GM12878 (cell line): ENCODE measurements around the gene NUAK1. TPM values are rescaled to one million over a fixed set of nuclear protein-coding genes. Genes with fewer than 3 reads are reported as not detected.

ENCODE experiments used
- ATAC-seq: fragments of 200-7000 bp; cut with Tn5 transposase; 3 replicates; pipeline ENCODE4 v1.9.1; 2020; ENCODE audit warnings: mild to moderate bottlenecking, moderate library complexity
- BruUV-seq: library from RNA; stranded (reverse); fragments of 400-500 nt; replicated peaks from 2 replicates; lab custom pipeline; 2021; lab: Mats Ljungman, UMichigan
- CTCF ChIA-PET: fragments of 300-600 bp; sonication (Branson Sonifier 250); formaldehyde crosslinking; extraction: SDS; loops from one replicate; lab custom pipeline; 2021; ENCODE audit warnings: inconsistent platforms; lab: Yijun Ruan, JAX
- POLR2A ChIA-PET: fragments of 350-600 bp; formaldehyde crosslinking; extraction: SDS; loops from one replicate; lab custom pipeline; 2021; ENCODE audit warnings: inconsistent platforms; lab: Charles Lee
- RAD21 ChIA-PET: fragments of 300-600 bp; sonication (Branson Sonifier 250); formaldehyde crosslinking; loops from one replicate; lab custom pipeline; 2023; ENCODE audit warnings: antibody characterized with exemption; ENCODE audit not compliant: unreplicated experiment; lab: Charles Lee
- SMC1A ChIA-PET: fragments of 300-600 bp; sonication (Branson Sonifier 250); formaldehyde crosslinking; loops from one replicate; lab custom pipeline; 2023; ENCODE audit not compliant: unreplicated experiment, uncharacterized antibody; lab: Charles Lee
- DNase-seq: peaks from one replicate; pipeline ENCODE4 v3.0.0-alpha.2; 2011; ENCODE audit warnings: low read depth, low spot score
- FAIRE-seq: peaks from 3 replicates; lab custom pipeline; 2011; peaks lifted over from hg19 to GRCh38; lab: Jason Lieb, UNC
- H2AFZ ChIP-seq: 2 replicates; pipeline ENCODE4 v1.6.0; 2011; ENCODE audit warnings: low read depth, low read length, control low read depth; ENCODE audit not compliant: control insufficient read depth
- H3K27ac ChIP-seq: 2 replicates; pipeline ENCODE4 v1.5.1; 2011; ENCODE audit warnings: control low read depth; ENCODE audit not compliant: control insufficient read depth, insufficient read depth
- H3K27me3 ChIP-seq, 2 experiments: replicated peaks in 1 of 2; 2 replicates each; pipeline versions ENCODE4 v1.6.0 to v1.6.1; 2011; ENCODE audit warnings: low read length in 1 of 2; ENCODE audit not compliant: control insufficient read depth in 2 of 2, insufficient read depth in 2 of 2
- H3K36me3 ChIP-seq, 2 experiments: 2 replicates each; pipeline ENCODE4 v1.5.1; 2011; ENCODE audit warnings: low read length in 1 of 2; ENCODE audit not compliant: control insufficient read depth in 2 of 2, insufficient read depth in 2 of 2
- H3K4me1 ChIP-seq: 2 replicates; pipeline ENCODE4 v1.6.1; 2011; ENCODE audit warnings: mild to moderate bottlenecking, low read length, moderate library complexity, mixed read lengths; ENCODE audit not compliant: control insufficient read depth, insufficient read depth
- H3K4me2 ChIP-seq: 2 replicates; pipeline ENCODE4 v1.6.0; 2011; ENCODE audit warnings: control low read depth; ENCODE audit not compliant: control insufficient read depth, insufficient read depth
- H3K4me3 ChIP-seq: fragments of 200-600 bp; sonication (generic); 2 replicates; pipeline ENCODE4 v1.5.1; 2016
- H3K79me2 ChIP-seq: 2 replicates; pipeline ENCODE4 v1.6.0; 2011; ENCODE audit warnings: low read length; ENCODE audit not compliant: control insufficient read depth, insufficient read depth
- H3K9ac ChIP-seq: 2 replicates; pipeline ENCODE4 v1.8.0; 2011; ENCODE audit warnings: low read length, control low read depth, mixed read lengths; ENCODE audit not compliant: control insufficient read depth, insufficient read depth
- H3K9me3 ChIP-seq: replicated peaks from 3 replicates; pipeline ENCODE4 v1.5.1; 2011; ENCODE audit warnings: mild to moderate bottlenecking, low read length; ENCODE audit not compliant: control insufficient read depth, insufficient read depth
- H4K20me1 ChIP-seq: 2 replicates; pipeline ENCODE4 v1.6.0; 2011; ENCODE audit not compliant: control insufficient read depth, insufficient read depth
- ATF3 ChIP-seq: IDR thresholded peaks from 2 replicates; pipeline ENCODE4 v1.6.1; 2011; ENCODE audit warnings: low read depth, mild to moderate bottlenecking, low read length, moderate library complexity, borderline replicate concordance; ENCODE audit errors: extremely low read depth
- ETV6 ChIP-seq, 2 experiments: fragments of 450-650 bp in 1 of 2; IDR thresholded peaks in 1 of 2; conservative IDR thresholded peaks in 1 of 2; 2 replicates each; pipeline ENCODE4 v1.6.1; 2014; ENCODE audit warnings: antibody characterized with exemption in 1 of 2, borderline replicate concordance in 1 of 2, low read depth in 1 of 2, mild to moderate bottlenecking in 1 of 2, moderate library complexity in 1 of 2
- HDAC6 ChIP-seq: fragments of 200-600 bp; sonication (generic); IDR thresholded peaks from one replicate; pipeline ENCODE4 v1.8.0; 2017; ENCODE audit warnings: antibody characterized with exemption; ENCODE audit not compliant: unreplicated experiment
- IRF4 ChIP-seq: IDR thresholded peaks from 2 replicates; pipeline ENCODE4 v1.6.1; 2011; ENCODE audit warnings: low read depth, low read length
- JUNB ChIP-seq: IDR thresholded peaks from 2 replicates; pipeline ENCODE4 v1.6.1; 2016; ENCODE audit warnings: antibody characterized with exemption, mild to moderate bottlenecking
- MTA3 ChIP-seq: IDR thresholded peaks from 2 replicates; pipeline ENCODE4 v1.6.1; 2012; ENCODE audit warnings: low read length, inconsistent platforms, borderline replicate concordance
- MXI1 ChIP-seq: fragments of 150-350 bp; IDR thresholded peaks from 2 replicates; pipeline ENCODE4 v1.6.1; 2011; ENCODE audit warnings: low read depth, mild to moderate bottlenecking, inconsistent platforms, low read length, improper control_type of control experiment
- RB1 ChIP-seq: fragments of 450-650 bp; formaldehyde crosslinking; IDR thresholded peaks from 2 replicates; pipeline ENCODE4 v1.6.1; 2017; ENCODE audit warnings: mild to moderate bottlenecking, borderline replicate concordance
- SIN3A ChIP-seq: IDR thresholded peaks from 2 replicates; pipeline ENCODE4 v1.6.1; 2012; ENCODE audit warnings: low read depth, low read length, improper control_type of control experiment
- SIX5 ChIP-seq: IDR thresholded peaks from 2 replicates; pipeline ENCODE4 v1.6.1; 2011; ENCODE audit warnings: mild to moderate bottlenecking, low read depth, low read length, moderate library complexity; ENCODE audit not compliant: severe bottlenecking
- SMARCA5 ChIP-seq: fragments of 450-650 bp; IDR thresholded peaks from 2 replicates; pipeline ENCODE4 v1.6.1; 2017; ENCODE audit warnings: mild to moderate bottlenecking
- STAT3 ChIP-seq: IDR thresholded peaks from 2 replicates; pipeline ENCODE4 v1.6.1; 2011; ENCODE audit warnings: low read depth, low read length, improper control_type of control experiment
- YY1 ChIP-seq: IDR thresholded peaks from 2 replicates; pipeline ENCODE4 v1.6.1; 2011; ENCODE audit warnings: low read depth, mild to moderate bottlenecking, low read length
- ZBTB33 ChIP-seq: fragments of 450-650 bp; IDR thresholded peaks from 2 replicates; pipeline ENCODE4 v1.6.1; 2017; ENCODE audit warnings: mild to moderate bottlenecking
- WGBS: methylation state at CpG from one replicate; pipeline ENCODE4 v1.1.6; 2016; ENCODE audit warnings: low lambda C conversion rate; ENCODE audit not compliant: insufficient replicate concordance, insufficient coverage; ENCODE audit errors: missing lambda C conversion rate; 5-methylcytosine and 5-hydroxymethylcytosine counted together
- in situ Hi-C: fragments of 300-500 bp; cut with MboI; formaldehyde crosslinking; loops from 9 replicates; pipeline ENCODE4 v1.14.3; 2018; ENCODE audit warnings: mixed read lengths
- intact Hi-C: fragments of 100-400 bp; cut with micrococcal nuclease; formaldehyde crosslinking; loops from one replicate; pipeline ENCODE4 v1.14.2; 2022; ENCODE audit not compliant: unreplicated experiment
- polyA plus RNA-seq, 11 experiments: library from polyadenylated mRNA; depleted of rRNA in 4 of 11; unstranded in 6 of 11; stranded (reverse) in 5 of 11; fragments of >200 nt; fragmentation: Nextera tagmentation in 4 of 11; fragmentation: Illumina TruSeq in 1 of 11; extraction: Ambion mirVana in 4 of 11; extraction: Trizol in 1 of 11; gene quantifications; 1 replicate in 1 of 11; 2 replicates in 10 of 11; pipeline versions ENCODE4 v1.2.1 to v1.2.3, GENCODE V29; 2011 to 2016; ENCODE audit warnings: inconsistent platforms in 2 of 11, missing spikeins in 2 of 11, low read depth in 1 of 11
- total RNA-seq, 4 experiments: library from RNA; depleted of rRNA in 3 of 4; stranded (reverse); fragments of >200 nt in 3 of 4; fragmentation: Illumina TruSeq in 1 of 4; extraction: Trizol in 1 of 4; gene quantifications; 2 replicates each; pipeline versions ENCODE4 v1.2.1 to v1.2.3, GENCODE V29; 2013 to 2021

NUAK1 gene
- total and polyA plus RNA-seq, 10 of the 15 experiments (the other 5 are each of a cell fraction or from before 2014, with no cell fraction given), result 0.03 to 0.42 (median 0.08) TPM; not detected in 2

- TF ChIP-seq ATF3 (no peak), ETV6 (conservative IDR thresholded peaks at IDR 0.05 in 1 of 2, IDR thresholded peaks at IDR 0.05 in 1 of 2; ENCODE audit: borderline replicate concordance in 1 of 2, low read depth in 1 of 2) (no peak), MTA3 (no peak), RB1 (no peak), ZBTB33 (no peak)
These were observed 54.6 kb downstream of the NUAK1 start (continued) for GRCh38 chr12:106084014-106084671.

DNA sequence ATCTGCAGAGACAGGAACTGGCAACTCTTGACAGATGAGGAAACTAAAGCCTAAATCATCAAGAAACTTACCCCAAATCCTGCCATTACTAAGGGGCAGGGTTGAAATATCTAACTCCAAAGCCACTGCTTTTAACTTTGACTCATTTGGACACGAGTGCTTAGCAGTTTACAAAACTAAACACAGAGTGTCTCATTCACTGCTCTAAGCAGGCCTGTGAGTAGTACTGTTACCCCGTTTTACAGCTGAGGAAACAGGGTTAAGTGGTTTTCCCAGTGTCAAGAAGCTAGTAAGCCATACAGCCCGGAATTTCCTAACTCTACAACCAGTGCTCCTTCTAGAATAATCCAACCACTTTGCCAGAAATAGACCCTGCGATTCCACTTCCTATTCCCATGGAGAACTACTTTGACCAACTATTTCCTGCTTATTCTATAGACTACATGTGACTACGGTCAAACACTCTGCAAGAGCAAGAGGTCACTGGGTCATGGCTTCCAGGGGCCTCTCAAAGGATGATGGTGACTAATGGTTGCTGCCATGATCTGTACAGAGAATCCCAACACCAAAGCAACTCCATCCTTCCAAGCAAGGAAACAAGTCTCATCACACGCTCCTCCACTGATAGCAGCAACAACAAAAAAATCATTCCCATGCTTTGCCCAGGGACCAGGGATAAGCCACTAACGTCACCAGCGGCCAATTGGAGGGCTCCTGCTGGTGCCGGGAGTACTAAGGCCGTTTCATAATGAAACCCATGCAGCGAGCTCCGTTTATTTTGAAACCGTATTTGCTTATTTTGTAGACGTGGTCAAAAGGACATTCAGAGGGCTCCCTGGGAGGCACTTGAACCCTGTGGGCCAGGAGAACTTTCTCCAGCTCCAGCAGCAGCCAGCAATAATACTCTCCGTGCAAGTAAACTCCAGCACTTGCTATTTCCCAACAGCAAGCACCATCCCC is 56.3 kb downstream of the NUAK1 start:
- H3K27me3 ChIP-seq, result peaks cover 0 to 4% of the 10 kb centered on the region in 2 experiments; a peak in 2 of 4 replicates
- POLR2A ChIA-PET, result no interaction called here
- H3K4me2 ChIP-seq, result no peak overlapping the region
- H4K20me1 ChIP-seq, result no peaks in the 10 kb centered on the region
- SMC1A ChIA-PET, result interaction anchor here (0.6 kb wide), 2 partner anchors 26 to 100 kb away, joined by 3 read pairs; no protein-coding TSS in a partner anchor
- H3K79me2 ChIP-seq, result no peaks in the 10 kb centered on the region
- no peak overlapping the region for H3K9ac ChIP-seq
- WGBS, result 13% methylated on average over 15 of the region's 15 CpGs
- H3K36me3 ChIP-seq, result no peaks in the 10 kb centered on the region
- no peak overlapping the region for H3K4me3 ChIP-seq
- no peaks in the 10 kb centered on the region for H3K4me1 ChIP-seq
- intact Hi-C loops (no loop called here), in situ Hi-C loops (no loop called here)
- H3K27ac ChIP-seq, result no peak overlapping the region
- no peak overlapping the region for H2AFZ ChIP-seq
- no peak for FAIRE-seq
- CTCF ChIA-PET, result interaction anchor here (0.6 kb wide), 1 partner anchor 1913 kb away, joined by 3 read pairs; no protein-coding TSS in a partner anchor
- BruUV-seq, result no TSS peak
- no peaks in the 10 kb centered on the region for H3K9me3 ChIP-seq
- peak; percentile 13; the same call in 1 of the 3 replicates for ATAC-seq
- no peak for DNase-seq
- RAD21 ChIA-PET, result no interaction called here
- no peak for TF ChIP-seq HDAC6
- no peak for TF ChIP-seq SMARCA5
- no peak for TF ChIP-seq JUNB
- no peak for TF ChIP-seq SIN3A
- TF ChIP-seq SIX5, result no peak
- TF ChIP-seq YY1, result no peak
- no peak for TF ChIP-seq STAT3
- no peak for TF ChIP-seq IRF4
- no peak for TF ChIP-seq MXI1
